ENCODE measurements around the gene GET4.

DNA sequence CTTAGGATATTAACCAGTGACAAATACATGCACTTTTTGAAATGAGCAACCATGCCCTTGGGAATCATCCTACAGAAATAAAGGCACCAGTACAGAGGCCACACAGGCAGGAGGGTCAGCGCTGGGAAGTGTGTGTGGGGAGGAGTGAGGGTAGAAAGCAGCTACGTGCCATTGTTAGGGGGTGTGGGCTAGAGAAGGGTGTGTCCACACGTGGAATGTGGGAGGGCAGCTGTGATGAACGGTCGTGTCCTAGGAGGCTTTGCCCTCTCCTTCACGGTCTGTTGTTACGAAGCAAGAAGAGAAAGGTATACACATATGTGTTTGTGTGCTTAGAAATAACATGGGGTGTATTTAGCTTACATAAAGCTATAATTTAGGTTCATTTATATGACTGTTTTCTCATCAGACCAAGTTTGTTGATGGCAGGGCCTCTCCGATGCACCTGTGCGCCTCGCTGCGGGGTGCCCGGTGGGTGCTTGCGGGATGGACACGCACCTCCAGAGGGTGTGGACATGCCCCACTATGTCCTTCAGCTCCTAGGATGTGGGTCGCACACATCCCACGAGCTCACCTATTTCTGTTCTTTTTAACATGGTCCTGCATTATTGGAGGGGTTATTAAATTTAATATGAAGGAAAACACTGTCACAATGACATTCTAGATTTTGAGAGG lies 16.9 kb upstream of the GET4 start:
- TF ChIP-seq CTCF (IDR thresholded peaks at IDR 0.05), result no peak
- no peak for TF ChIP-seq POLR2A (IDR thresholded peaks at IDR 0.05)

All from right lobe of liver (tissue), 4 donors.